Measurements from ENCODE around the gene PSMD13.

Gene PSMD13

GRCh38 chr11:290621-291231 is 54.0 kb downstream of the PSMD13 start:
- DNase-seq, result no peak

- no peak for DNase-seq
Measured at GRCh38 chr11:291281-292210, 54.8 kb downstream of the PSMD13 start.

- DNase-seq, result no peak
Measured at GRCh38 chr11:292211-293121, 55.7 kb downstream of the PSMD13 start.

GRCh38 chr11:293271-293851 is 56.6 kb downstream of the PSMD13 start:
- DNase-seq, result no peak

- no peak for DNase-seq
Measured at GRCh38 chr11:293852-294661, 57.3 kb downstream of the PSMD13 start.

- no peak for DNase-seq
Measured at GRCh38 chr11:294780-295179, 58.0 kb downstream of the PSMD13 start.

- DNase-seq, result no peak
Measured at GRCh38 chr11:295351-296170, 58.8 kb downstream of the PSMD13 start.

GRCh38 chr11:296171-297050 is 59.6 kb downstream of the PSMD13 start:
- DNase-seq, result no peak

- no peak for DNase-seq
Measured at GRCh38 chr11:297051-297585, 60.3 kb downstream of the PSMD13 start.

- DNase-seq, result peak; percentile 67
Measured at GRCh38 chr11:297586-298405, 61.0 kb downstream of the PSMD13 start.

GRCh38 chr11:298406-299065 is 61.8 kb downstream of the PSMD13 start:
- DNase-seq, result peak; percentile 15

GRCh38 chr11:299081-299891 is 62.5 kb downstream of the PSMD13 start, which contains the start of gene IFITM5:
Gene IFITM5, minus strand, starts transcription at chr11:299526. Its CDS starts 36 bp downstream, at chr11:299490.
- no peak for DNase-seq

- no peak for DNase-seq
Measured at GRCh38 chr11:299951-300735, 63.4 kb downstream of the PSMD13 start.

Measured in CD4-positive, alpha-beta T cell treated with Interleukin-15 for 1 hour (primary cell).